Measurements from ENCODE around the gene CDH1.

GRCh38 chr16:68806422-68806821 is 69.3 kb downstream of the CDH1 start:
- no peak for TF ChIP-seq CTCF (IDR thresholded peaks at IDR 0.05)
- TF ChIP-seq SIN3A (IDR thresholded peaks at IDR 0.05; ENCODE audit: borderline replicate concordance, insufficient read depth, low read depth, low read length), result no peak
- TF ChIP-seq POLR2AphosphoS5 (IDR thresholded peaks at IDR 0.05; ENCODE audit: low read depth, low read length), result no peak
- no peak for TF ChIP-seq TCF7L2 (IDR thresholded peaks at IDR 0.05; ENCODE audit: low read depth, low read length)

Data from Panc1 (cell line).